Ascending aorta (tissue), 2 donors: ENCODE results near the gene JAZF1. TPM values are rescaled to one million over a fixed set of nuclear protein-coding genes. Genes with fewer than 3 reads are reported as not detected.

Experiments used
- DNase-seq, 2 donors: peaks; one replicate each; pipeline ENCODE4 v3.0.0-alpha.2; 2019; ENCODE audit warnings: low spot score in 2 of 2
- H3K27ac ChIP-seq, 2 donors: fragments of 200-600 bp; sonication (generic); one replicate each; pipeline ENCODE4 v1.5.1; 2016 to 2017; ENCODE audit warnings: mild to moderate bottlenecking in 1 of 2
- H3K27me3 ChIP-seq: fragments of 200-600 bp; sonication (generic); one replicate; pipeline ENCODE4 v1.5.1; 2017
- H3K36me3 ChIP-seq, 2 donors: fragments of 200-600 bp; sonication (generic); one replicate each; pipeline ENCODE4 v1.5.1; 2016
- H3K4me1 ChIP-seq, 2 donors: fragments of 200-600 bp; sonication (generic); one replicate each; pipeline ENCODE4 v1.5.1; 2016 to 2017; ENCODE audit warnings: mild to moderate bottlenecking in 1 of 2
- H3K4me3 ChIP-seq, 2 donors: fragments of 200-600 bp; sonication (generic); one replicate each; pipeline ENCODE4 v1.5.1; 2016 to 2017; ENCODE audit warnings: mild to moderate bottlenecking in 1 of 2
- H3K9me3 ChIP-seq, 2 donors: fragments of 200-600 bp; sonication (generic); one replicate each; pipeline ENCODE4 v1.5.1; 2016
- CTCF ChIP-seq, 3 experiments: fragments of 200-600 bp in 2 of 3; fragments of 450-650 bp in 1 of 3; sonication (generic) in 2 of 3; IDR thresholded peaks; one replicate each; pipeline ENCODE4 v1.5.1; 2016 to 2019; ENCODE audit warnings: antibody characterized with exemption in 3 of 3, mild to moderate bottlenecking in 1 of 3, moderate library complexity in 1 of 3
- intact Hi-C: fragments of 100-400 bp; cut with DNase I; formaldehyde crosslinking; loops from one replicate; pipeline ENCODE4 v1.15.1; 2023
- total RNA-seq: library from RNA; depleted of rRNA; stranded (reverse); fragments of >200 nt; gene quantifications from one replicate; pipeline ENCODE4 v1.1.0, GENCODE V29; 2016

JAZF1 gene
- total RNA-seq, 1 donor from 2014 or later, result 37.7 TPM

GRCh38 chr7:28008171-28008570, 172.4 kb downstream of the JAZF1 start:
- no peak overlapping the region for H3K27ac ChIP-seq
- no peaks in the 10 kb centered on the region for H3K27me3 ChIP-seq
- TF ChIP-seq CTCF (IDR thresholded peaks at IDR 0.05), result no peak
- intact Hi-C loops, result no loop called here
- no peaks in the 10 kb centered on the region for H3K4me1 ChIP-seq
- H3K9me3 ChIP-seq, result no peaks in the 10 kb centered on the region
- H3K36me3 ChIP-seq, result no peaks in the 10 kb centered on the region
- H3K4me3 ChIP-seq, result no peak overlapping the region
- no peak for DNase-seq

- TF ChIP-seq CTCF (IDR thresholded peaks at IDR 0.05), result no peak
- intact Hi-C loops, result no loop called here
- H3K27me3 ChIP-seq, result no peaks in the 10 kb centered on the region
- no peak overlapping the region for H3K27ac ChIP-seq
- no peak overlapping the region for H3K4me3 ChIP-seq
- no peak for DNase-seq
- H3K9me3 ChIP-seq, result no peaks in the 10 kb centered on the region
- H3K36me3 ChIP-seq, result no peaks in the 10 kb centered on the region
- H3K4me1 ChIP-seq, result no peaks in the 10 kb centered on the region
Observed at GRCh38 chr7:28006491-28006890, 174.1 kb downstream of the JAZF1 start.

GRCh38 chr7:28005847-28006231, 174.8 kb downstream of the JAZF1 start:
- intact Hi-C loops, result no loop called here
- no peak overlapping the region for H3K4me3 ChIP-seq
- no peaks in the 10 kb centered on the region for H3K27me3 ChIP-seq
- no peak for DNase-seq
- no peak for TF ChIP-seq CTCF (IDR thresholded peaks at IDR 0.05)
- H3K4me1 ChIP-seq, result no peaks in the 10 kb centered on the region
- no peaks in the 10 kb centered on the region for H3K36me3 ChIP-seq
- H3K9me3 ChIP-seq, result no peaks in the 10 kb centered on the region
- H3K27ac ChIP-seq, result no peak overlapping the region

- Histone ChIP-seq H3K4me1 (no peaks in the 10 kb centered on the region), H3K36me3 (no peaks in the 10 kb centered on the region), H3K27me3 (no peaks in the 10 kb centered on the region), H3K27ac (no peak overlapping the region), H3K9me3 (no peaks in the 10 kb centered on the region), H3K4me3 (no peak overlapping the region)
- no peak for TF ChIP-seq CTCF (IDR thresholded peaks at IDR 0.05)
- intact Hi-C loops, result no loop called here
- no peak for DNase-seq
Observed at GRCh38 chr7:28005075-28005846, 175.3 kb downstream of the JAZF1 start.

- no peak overlapping the region for H3K4me3 ChIP-seq
- H3K27ac ChIP-seq, result no peak overlapping the region
- no peak for TF ChIP-seq CTCF (IDR thresholded peaks at IDR 0.05)
- H3K4me1 ChIP-seq, result no peaks in the 10 kb centered on the region
- intact Hi-C loops, result no loop called here
- no peaks in the 10 kb centered on the region for H3K9me3 ChIP-seq
- no peaks in the 10 kb centered on the region for H3K36me3 ChIP-seq
- no peaks in the 10 kb centered on the region for H3K27me3 ChIP-seq
- DNase-seq, result no peak
Observed at GRCh38 chr7:28003408-28003807, 177.2 kb downstream of the JAZF1 start.

- no peaks in the 10 kb centered on the region for H3K9me3 ChIP-seq
- DNase-seq, result no peak
- intact Hi-C loops, result no loop called here
- no peak for TF ChIP-seq CTCF (IDR thresholded peaks at IDR 0.05)
- no peaks in the 10 kb centered on the region for H3K27me3 ChIP-seq
- no peaks in the 10 kb centered on the region for H3K4me1 ChIP-seq
- H3K27ac ChIP-seq, result no peak overlapping the region
- H3K36me3 ChIP-seq, result no peaks in the 10 kb centered on the region
- H3K4me3 ChIP-seq, result no peak overlapping the region
Observed at GRCh38 chr7:28002638-28003037, 178.0 kb downstream of the JAZF1 start.
